ENCODE measurements around the gene ST6GALNAC6.

DNA sequence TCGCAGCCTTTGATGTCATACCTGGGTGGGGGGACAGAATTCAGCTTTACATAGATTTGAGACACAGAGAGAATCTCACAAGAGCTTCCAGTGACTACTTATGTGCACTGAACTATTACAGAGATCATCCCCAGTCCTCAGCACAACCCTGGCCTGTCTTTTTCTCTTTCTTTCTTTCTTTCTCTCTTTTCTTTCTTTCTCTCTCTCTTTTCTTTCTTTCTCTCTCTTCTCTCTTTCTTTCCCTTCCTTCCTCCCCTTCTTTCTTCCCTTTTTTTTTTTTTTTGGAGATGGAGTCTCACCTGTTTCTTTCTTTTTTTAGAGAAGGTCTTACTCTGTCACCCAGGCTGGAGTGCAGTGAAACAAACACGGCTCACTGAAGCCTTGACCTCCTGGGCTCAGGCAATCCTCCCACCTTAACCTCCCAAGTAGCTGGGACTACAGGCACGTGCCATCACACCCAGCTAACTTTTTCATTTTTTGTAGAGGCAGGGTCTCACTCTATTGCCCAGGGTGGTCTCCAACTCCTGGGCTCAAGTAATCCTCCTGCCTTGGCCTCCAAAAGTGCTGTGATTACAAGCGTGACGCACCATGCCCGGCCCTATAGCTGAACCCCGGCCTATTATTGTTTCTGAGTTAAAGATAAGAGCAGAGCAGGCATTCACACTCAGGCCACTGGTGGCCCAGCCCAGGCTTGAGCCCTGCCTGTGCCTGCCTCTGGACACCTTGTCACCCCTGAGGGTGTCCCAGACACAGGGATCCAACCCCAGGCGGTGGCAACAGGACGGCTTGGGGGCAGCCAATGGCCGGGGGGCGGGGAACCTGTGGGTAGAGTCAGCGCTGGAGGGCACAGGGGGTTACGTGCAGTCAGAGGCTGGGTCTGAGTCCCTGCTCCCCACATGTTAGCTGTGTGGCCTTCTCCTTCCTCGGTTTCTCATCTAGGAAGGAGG is 26.8 kb upstream of the ST6GALNAC6 start:
- TF ChIP-seq, protein P1, sequence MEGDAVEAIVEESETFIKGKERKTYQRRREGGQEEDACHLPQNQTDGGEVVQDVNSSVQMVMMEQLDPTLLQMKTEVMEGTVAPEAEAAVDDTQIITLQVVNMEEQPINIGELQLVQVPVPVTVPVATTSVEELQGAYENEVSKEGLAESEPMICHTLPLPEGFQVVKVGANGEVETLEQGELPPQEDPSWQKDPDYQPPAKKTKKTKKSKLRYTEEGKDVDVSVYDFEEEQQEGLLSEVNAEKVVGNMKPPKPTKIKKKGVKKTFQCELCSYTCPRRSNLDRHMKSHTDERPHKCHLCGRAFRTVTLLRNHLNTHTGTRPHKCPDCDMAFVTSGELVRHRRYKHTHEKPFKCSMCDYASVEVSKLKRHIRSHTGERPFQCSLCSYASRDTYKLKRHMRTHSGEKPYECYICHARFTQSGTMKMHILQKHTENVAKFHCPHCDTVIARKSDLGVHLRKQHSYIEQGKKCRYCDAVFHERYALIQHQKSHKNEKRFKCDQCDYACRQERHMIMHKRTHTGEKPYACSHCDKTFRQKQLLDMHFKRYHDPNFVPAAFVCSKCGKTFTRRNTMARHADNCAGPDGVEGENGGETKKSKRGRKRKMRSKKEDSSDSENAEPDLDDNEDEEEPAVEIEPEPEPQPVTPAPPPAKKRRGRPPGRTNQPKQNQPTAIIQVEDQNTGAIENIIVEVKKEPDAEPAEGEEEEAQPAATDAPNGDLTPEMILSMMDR (IDR thresholded peaks at IDR 0.05 in 8 of 11, conservative IDR thresholded peaks at IDR 0.05 in 3 of 11) = no peak
- TF ChIP-seq POLR2AphosphoS5 (IDR thresholded peaks at IDR 0.05) = no peak
- no peak for TF ChIP-seq POLR2A (IDR thresholded peaks at IDR 0.05)

Measured in spleen (tissue), 7 donors.